ENCODE measurements around the gene RPS4Y2. TPM values are rescaled to one million over a fixed set of nuclear protein-coding genes. Genes with fewer than 3 reads are reported as not detected.

Gene RPS4Y2
- total and polyA plus RNA-seq, 2 donors (not counting 1 experiment from before 2014, with no cell fraction given), result 0.49 TPM; not detected in 1

GRCh38 chrY:20787076-20787475 is 31.2 kb downstream of the RPS4Y2 start:
- Histone ChIP-seq H2AFZ (ENCODE audit: insufficient read depth, low read depth, low read length, poor library complexity, severe bottlenecking) (no peak overlapping the region), H3K36me3 (replicated peaks in 1 of 2; ENCODE audit: control extremely low read depth in 1 of 2, control insufficient read depth in 1 of 2, extremely low read depth in 1 of 2, insufficient read depth in 2 of 2, low read length in 1 of 2) (no peaks in the 10 kb centered on the region), H3K4me2 (replicated peaks; ENCODE audit: low read depth, low read length, poor library complexity, severe bottlenecking) (no peak overlapping the region), H3K9me3 (ENCODE audit: control extremely low read depth in 1 of 3, control insufficient read depth in 2 of 3, insufficient read depth in 1 of 3, low read length in 2 of 3) (peaks cover 0 to 2% (median 0%) of the 10 kb centered on the region in 3 donors), H3K9ac (ENCODE audit: low read length) (no peak overlapping the region), H3K4me3 (ENCODE audit: control extremely low read depth in 1 of 5, extremely low read depth in 1 of 5, insufficient read depth in 1 of 5, low read depth in 2 of 5, low read length in 4 of 5) (no peak overlapping the region), H3K27me3 (replicated peaks in 1 of 4; ENCODE audit: control extremely low read depth in 1 of 4, control insufficient read depth in 3 of 4, insufficient read depth in 4 of 4, low read length in 3 of 4) (no peaks in the 10 kb centered on the region), H3K27ac (ENCODE audit: low read length in 2 of 2) (no peak overlapping the region), H3K79me2 (ENCODE audit: control insufficient read depth, insufficient read depth, low read length) (no peaks in the 10 kb centered on the region), H4K20me1 (ENCODE audit: control insufficient read depth, insufficient read depth, low read length, poor library complexity, severe bottlenecking) (no peaks in the 10 kb centered on the region), H3K4me1 (ENCODE audit: control insufficient read depth in 2 of 2, insufficient read depth in 2 of 2, low read length in 2 of 2) (peaks cover 0 to 11% of the 10 kb centered on the region in 2 donors)
- Mint-ChIP-seq H3K27ac (peak overlapping the region; percentile 86), H3K4me1 (peaks cover 33% of the 10 kb centered on the region), H3K9me3 (ENCODE audit: insufficient read depth) (peaks cover 3% of the 10 kb centered on the region), H3K27me3 (no peaks in the 10 kb centered on the region), H3K4me3 (peak overlapping the region; percentile 64)
- CTCF ChIA-PET, result interaction anchor here (0.7 kb wide), 1 partner anchor 283 kb away, joined by 4 read pairs; no protein-coding TSS in a partner anchor
- WGBS (ENCODE audit: insufficient coverage), result 20% methylated on average over 2 of the region's 3 CpGs
- no peak for TF ChIP-seq EZH2 (IDR thresholded peaks at IDR 0.05; ENCODE audit: borderline replicate concordance, insufficient read depth, low read depth, low read length, poor library complexity, severe bottlenecking)
- TF ChIP-seq, protein P1, sequence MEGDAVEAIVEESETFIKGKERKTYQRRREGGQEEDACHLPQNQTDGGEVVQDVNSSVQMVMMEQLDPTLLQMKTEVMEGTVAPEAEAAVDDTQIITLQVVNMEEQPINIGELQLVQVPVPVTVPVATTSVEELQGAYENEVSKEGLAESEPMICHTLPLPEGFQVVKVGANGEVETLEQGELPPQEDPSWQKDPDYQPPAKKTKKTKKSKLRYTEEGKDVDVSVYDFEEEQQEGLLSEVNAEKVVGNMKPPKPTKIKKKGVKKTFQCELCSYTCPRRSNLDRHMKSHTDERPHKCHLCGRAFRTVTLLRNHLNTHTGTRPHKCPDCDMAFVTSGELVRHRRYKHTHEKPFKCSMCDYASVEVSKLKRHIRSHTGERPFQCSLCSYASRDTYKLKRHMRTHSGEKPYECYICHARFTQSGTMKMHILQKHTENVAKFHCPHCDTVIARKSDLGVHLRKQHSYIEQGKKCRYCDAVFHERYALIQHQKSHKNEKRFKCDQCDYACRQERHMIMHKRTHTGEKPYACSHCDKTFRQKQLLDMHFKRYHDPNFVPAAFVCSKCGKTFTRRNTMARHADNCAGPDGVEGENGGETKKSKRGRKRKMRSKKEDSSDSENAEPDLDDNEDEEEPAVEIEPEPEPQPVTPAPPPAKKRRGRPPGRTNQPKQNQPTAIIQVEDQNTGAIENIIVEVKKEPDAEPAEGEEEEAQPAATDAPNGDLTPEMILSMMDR (IDR thresholded peaks at IDR 0.05), result no peak
- POLR2A ChIA-PET, result no interaction called here
- intact Hi-C loops (cut with micrococcal nuclease), result no loop called here
- DNase-seq, result peak; percentile 62
- peak; percentile 63 for ATAC-seq (ENCODE audit: low read depth)

DNA sequence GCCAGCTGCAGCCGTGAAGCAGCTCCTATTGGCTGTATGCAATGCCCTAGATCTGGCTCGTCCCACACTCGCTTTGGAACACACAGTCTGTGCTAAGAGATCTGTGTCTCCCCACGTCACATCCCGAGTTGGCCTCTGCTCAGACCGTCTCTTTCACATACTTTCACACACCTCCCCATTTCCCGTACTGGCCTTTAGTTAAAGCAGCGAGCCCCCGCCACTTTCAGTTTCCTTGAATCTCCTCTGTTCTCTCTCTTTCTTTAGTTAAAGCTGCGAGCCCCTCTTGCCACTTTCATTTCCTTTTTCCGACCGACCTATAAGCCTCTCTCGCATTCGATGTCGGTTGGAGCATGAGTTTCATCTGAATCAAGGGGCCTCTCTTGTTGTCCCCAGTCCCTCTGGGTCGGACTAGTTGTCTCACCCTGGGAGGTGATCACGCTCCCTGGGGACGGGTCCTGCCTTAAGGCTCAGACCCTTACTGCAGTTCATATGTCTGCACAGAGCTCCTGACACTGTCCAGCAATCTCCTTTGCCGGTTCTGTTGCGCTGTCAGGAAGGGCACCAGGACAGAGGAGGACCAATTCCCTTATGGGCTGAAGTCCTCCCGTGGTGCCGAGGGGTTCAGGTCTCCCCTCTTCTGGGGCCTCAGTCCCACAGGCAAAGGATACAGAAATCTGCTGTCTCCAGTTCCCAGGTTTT is 42.6 kb downstream of the RPS4Y2 start:
- Histone ChIP-seq H3K9ac (ENCODE audit: low read length) (no peak overlapping the region), H3K27me3 (replicated peaks in 1 of 4; ENCODE audit: control extremely low read depth in 1 of 4, control insufficient read depth in 3 of 4, insufficient read depth in 4 of 4, low read length in 3 of 4) (no peaks in the 10 kb centered on the region), H3K27ac (ENCODE audit: low read length in 2 of 2) (peak overlapping the region in 1 of 2 donors; percentile 92), H2AFZ (ENCODE audit: insufficient read depth, low read depth, low read length, poor library complexity, severe bottlenecking) (no peak overlapping the region), H3K9me3 (ENCODE audit: control extremely low read depth in 1 of 3, control insufficient read depth in 2 of 3, insufficient read depth in 1 of 3, low read length in 2 of 3) (peaks cover 0 to 6% (median 3%) of the 10 kb centered on the region in 3 donors), H3K4me2 (replicated peaks; ENCODE audit: low read depth, low read length, poor library complexity, severe bottlenecking) (no peak overlapping the region), H4K20me1 (ENCODE audit: control insufficient read depth, insufficient read depth, low read length, poor library complexity, severe bottlenecking) (no peaks in the 10 kb centered on the region), H3K4me1 (ENCODE audit: control insufficient read depth in 2 of 2, insufficient read depth in 2 of 2, low read length in 2 of 2) (peaks cover 0 to 48% of the 10 kb centered on the region in 2 donors), H3K79me2 (ENCODE audit: control insufficient read depth, insufficient read depth, low read length) (no peaks in the 10 kb centered on the region), H3K4me3 (ENCODE audit: control extremely low read depth in 1 of 5, extremely low read depth in 1 of 5, insufficient read depth in 1 of 5, low read depth in 2 of 5, low read length in 4 of 5) (peak overlapping the region in 1 of 5 experiments; percentile 14), H3K36me3 (replicated peaks in 1 of 2; ENCODE audit: control extremely low read depth in 1 of 2, control insufficient read depth in 1 of 2, extremely low read depth in 1 of 2, insufficient read depth in 2 of 2, low read length in 1 of 2) (no peaks in the 10 kb centered on the region)
- ChIA-PET POLR2A (no interaction called here), CTCF (no interaction called here)
- Mint-ChIP-seq H3K4me1 (peaks cover 57% of the 10 kb centered on the region), H3K27me3 (no peaks in the 10 kb centered on the region), H3K4me3 (peak overlapping the region; percentile 83), H3K9me3 (ENCODE audit: insufficient read depth) (no peaks in the 10 kb centered on the region), H3K27ac (peak overlapping the region; percentile 94)
- intact Hi-C loops (cut with micrococcal nuclease), result loop anchor here (2.0 to 5.0 kb wide), 4 partner anchors 18 to 99 kb away; no protein-coding TSS in a partner anchor
- DNase-seq (peak; percentile 80), ATAC-seq (ENCODE audit: low read depth) (peak; percentile 89)
- TF ChIP-seq EZH2 (IDR thresholded peaks at IDR 0.05; ENCODE audit: borderline replicate concordance, insufficient read depth, low read depth, low read length, poor library complexity, severe bottlenecking), result no peak
- TF ChIP-seq, protein P1 (IDR thresholded peaks at IDR 0.05), result no peak
- WGBS (ENCODE audit: insufficient coverage), result 29% methylated on average over 11 of the region's 22 CpGs
